IMR-90 (cell line): ENCODE results near the gene CXCL11. TPM values are rescaled to one million over a fixed set of nuclear protein-coding genes. Genes with fewer than 3 reads are reported as not detected.
"Not testable (repeated sequence)": the region's sequence is repeated elsewhere in the genome, so short reads cannot be mapped to it uniquely, and the experiment has no call there.

ENCODE experiments used
- ATAC-seq: fragments of 200-7000 bp; cut with Tn5 transposase; 2 replicates; pipeline ENCODE4 v1.9.1; 2020; ENCODE audit warnings: low read depth, mild to moderate bottlenecking, moderate library complexity
- BruUV-seq: library from RNA; stranded (reverse); fragments of 400-500 nt; replicated peaks from 2 replicates; lab custom pipeline; 2021; lab: Mats Ljungman, UMichigan
- CTCF ChIA-PET: fragments of 300-600 bp; formaldehyde crosslinking; extraction: SDS; loops from one replicate; lab custom pipeline; 2021; ENCODE audit warnings: antibody characterized with exemption; lab: Yijun Ruan, JAX
- POLR2A ChIA-PET: fragments of 300-600 bp; sonication (Branson Sonifier 250); formaldehyde crosslinking; loops from one replicate; lab custom pipeline; 2022; ENCODE audit warnings: antibody characterized with exemption; ENCODE audit not compliant: unreplicated experiment; lab: Charles Lee
- DNase-seq: peaks from one replicate; pipeline ENCODE4 v3.0.0; 2013
- H2AFZ ChIP-seq: replicated peaks from 2 replicates; pipeline ENCODE3; 2013; ENCODE audit warnings: low read length, mild to moderate bottlenecking; ENCODE audit not compliant: poor library complexity
- H2AK5ac ChIP-seq: 2 replicates; pipeline ENCODE4 v1.6.1; 2013; ENCODE audit warnings: low read depth, low read length, inconsistent platforms
- H2AK9ac ChIP-seq: replicated peaks from 2 replicates; pipeline ENCODE3; 2013; ENCODE audit warnings: mild to moderate bottlenecking, low read depth, low read length, moderate library complexity; ENCODE audit not compliant: poor library complexity
- H2BK120ac ChIP-seq: 2 replicates; pipeline ENCODE4 v1.6.1; 2013; ENCODE audit warnings: low read depth, low read length, inconsistent platforms
- H2BK15ac ChIP-seq: 3 replicates; pipeline ENCODE4 v1.6.1; 2013; ENCODE audit warnings: low read depth, low read length, inconsistent platforms
- H2BK20ac ChIP-seq: 2 replicates; pipeline ENCODE4 v1.6.1; 2013; ENCODE audit warnings: low read depth, mild to moderate bottlenecking, inconsistent platforms, low read length, moderate library complexity
- H2BK5ac ChIP-seq: 2 replicates; pipeline ENCODE4 v1.6.1; 2013; ENCODE audit warnings: mild to moderate bottlenecking, low read depth, low read length, inconsistent platforms; ENCODE audit not compliant: poor library complexity, severe bottlenecking
- H3K14ac ChIP-seq: replicated peaks from 2 replicates; pipeline ENCODE4 v1.6.1; 2013; ENCODE audit warnings: low read depth, low read length, inconsistent platforms
- H3K18ac ChIP-seq: 2 replicates; pipeline ENCODE4 v1.6.1; 2013; ENCODE audit warnings: low read depth, low read length, control low read depth
- H3K23ac ChIP-seq: 2 replicates; pipeline ENCODE4 v1.6.1; 2013; ENCODE audit warnings: low read depth, low read length, inconsistent platforms
- H3K27ac ChIP-seq: 2 replicates; pipeline ENCODE4 v1.5.1; 2013; ENCODE audit warnings: mild to moderate bottlenecking, control low read depth, low read length; ENCODE audit not compliant: insufficient read depth
- H3K27me3 ChIP-seq: 2 replicates; pipeline ENCODE4 v1.6.1; 2013; ENCODE audit warnings: low read length; ENCODE audit not compliant: control insufficient read depth, insufficient read depth
- H3K36me3 ChIP-seq: 2 replicates; pipeline ENCODE4 v1.6.1; 2013; ENCODE audit warnings: low read length, mixed read lengths; ENCODE audit not compliant: control insufficient read depth, insufficient read depth
- H3K4ac ChIP-seq: 2 replicates; pipeline ENCODE4 v1.6.1; 2013; ENCODE audit warnings: low read depth, low read length, inconsistent platforms
- H3K4me1 ChIP-seq: 2 replicates; pipeline ENCODE4 v1.6.1; 2013; ENCODE audit warnings: low read length, mixed read lengths; ENCODE audit not compliant: control insufficient read depth, insufficient read depth
- H3K4me2 ChIP-seq: 2 replicates; pipeline ENCODE4 v1.6.1; 2013; ENCODE audit warnings: low read depth, mild to moderate bottlenecking, control low read depth, low read length, moderate library complexity
- H3K4me3 ChIP-seq: 2 replicates; pipeline ENCODE4 v1.5.1; 2013; ENCODE audit warnings: low read depth, mild to moderate bottlenecking, control low read depth, low read length, moderate library complexity; ENCODE audit not compliant: insufficient read depth
- H3K56ac ChIP-seq: 2 replicates; pipeline ENCODE4 v1.6.1; 2013; ENCODE audit warnings: low read length, inconsistent platforms; ENCODE audit not compliant: insufficient read depth; ENCODE audit errors: extremely low read depth
- H3K79me1 ChIP-seq, 2 experiments: 2 replicates each; pipeline ENCODE4 v1.6.1; 2013; ENCODE audit warnings: low read length in 2 of 2, inconsistent platforms in 1 of 2, low read depth in 1 of 2
- H3K9ac ChIP-seq: 2 replicates; pipeline ENCODE4 v1.6.1; 2013; ENCODE audit warnings: low read depth, low read length, control low read depth
- H3K9me1 ChIP-seq: 2 replicates; pipeline ENCODE4 v1.6.1; 2013; ENCODE audit warnings: low read length, inconsistent platforms; ENCODE audit not compliant: insufficient read depth
- H3K9me3 ChIP-seq: 2 replicates; pipeline ENCODE4 v1.6.1; 2013; ENCODE audit warnings: low read length; ENCODE audit not compliant: control insufficient read depth, insufficient read depth
- H4K20me1 ChIP-seq: 2 replicates; pipeline ENCODE4 v1.6.1; 2013; ENCODE audit warnings: low read length, inconsistent platforms; ENCODE audit not compliant: insufficient read depth
- H4K5ac ChIP-seq: 2 replicates; pipeline ENCODE4 v1.6.1; 2013; ENCODE audit warnings: mild to moderate bottlenecking, low read depth, low read length, control low read depth
- H4K8ac ChIP-seq, 2 experiments: 2 replicates each; pipeline ENCODE4 v1.6.1; 2013; ENCODE audit warnings: low read depth in 2 of 2, low read length in 2 of 2, control low read depth in 1 of 2, inconsistent platforms in 1 of 2
- H4K91ac ChIP-seq: 2 replicates; pipeline ENCODE4 v1.6.1; 2013; ENCODE audit warnings: low read depth, low read length, inconsistent platforms; ENCODE audit not compliant: insufficient read depth
- WGBS, 2 experiments: methylation state at CpG; one replicate each; pipeline versions ENCODE4 v1.1.5 to v1.1.7; 2013; ENCODE audit warnings: missing lambda C conversion rate in 2 of 2; ENCODE audit not compliant: insufficient read length in 1 of 2; ENCODE audit errors: extremely low coverage in 2 of 2; 5-methylcytosine and 5-hydroxymethylcytosine counted together
- dilution Hi-C: fragments of 300-500 bp; cut with HindIII; formaldehyde crosslinking; loops from one replicate; pipeline ENCODE4 v1.14.3; 2018; ENCODE audit warnings: low sequenced_read_pairs; ENCODE audit not compliant: unreplicated experiment
- in situ Hi-C: fragments of 300-500 bp; cut with MboI; formaldehyde crosslinking; loops from 3 replicates; pipeline ENCODE4 v1.14.3; 2019; ENCODE audit warnings: low sequenced_read_pairs, inconsistent platforms, mixed read lengths
- intact Hi-C: fragments of 100-400 bp; cut with micrococcal nuclease; formaldehyde crosslinking; loops from 2 replicates; pipeline ENCODE4 v1.10.0; 2022
- polyA plus RNA-seq, 3 experiments: library from polyadenylated mRNA; depleted of rRNA; stranded (reverse); fragments of >200 nt; gene quantifications; 2 replicates each; pipeline ENCODE4 v1.2.3, GENCODE V29; 2012; ENCODE audit warnings: low replicate concordance in 1 of 3
- total RNA-seq: library from RNA; depleted of rRNA; stranded (reverse); fragments of >200 nt; gene quantifications from 2 replicates; pipeline ENCODE4 v1.2.3, GENCODE V29; 2012

CXCL11 gene
- total and polyA plus RNA-seq, 2 of the 4 experiments (the other 2 are of a cell fraction): under 0.01 TPM; not detected in 1

DNA sequence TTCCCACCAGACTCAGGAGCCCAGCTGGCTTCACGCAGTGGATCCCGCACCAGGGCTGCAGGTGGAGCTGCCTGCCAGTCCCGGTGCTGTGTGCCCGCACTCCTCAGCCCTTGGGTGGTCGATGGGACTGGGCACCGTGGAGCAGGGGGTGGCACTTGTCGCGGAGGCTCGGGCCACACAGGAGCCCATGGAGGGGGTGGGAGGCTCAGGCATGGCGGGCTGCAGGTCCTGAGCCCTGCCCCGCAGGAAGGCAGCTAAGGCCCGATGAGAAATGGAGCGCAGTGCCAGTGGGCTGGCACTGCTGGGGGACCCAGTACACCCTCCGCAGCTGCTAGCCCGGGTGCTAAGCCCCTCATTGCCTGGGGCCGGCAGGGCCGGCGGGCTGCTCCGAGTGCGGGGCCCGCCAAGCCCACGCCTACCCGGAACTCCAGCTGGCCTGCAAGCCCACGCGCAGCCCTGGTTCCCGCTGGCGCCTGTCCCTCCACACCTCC is 14.7 kb upstream of the CXCL11 start:
- H2BK20ac ChIP-seq, H3K4me2 ChIP-seq, in situ Hi-C loops, H4K5ac ChIP-seq, CTCF ChIA-PET, H3K23ac ChIP-seq, H3K9me3 ChIP-seq, H3K9me1 ChIP-seq, H2AK9ac ChIP-seq, H4K91ac ChIP-seq, ATAC-seq, H2BK5ac ChIP-seq, H3K9ac ChIP-seq, H3K4ac ChIP-seq, H2AFZ ChIP-seq, H3K4me1 ChIP-seq, H2BK120ac ChIP-seq, H4K20me1 ChIP-seq, H2AK5ac ChIP-seq, H3K79me1 ChIP-seq, dilution Hi-C loops, H3K18ac ChIP-seq, H2BK15ac ChIP-seq, H3K4me3 ChIP-seq, H3K36me3 ChIP-seq, H4K8ac ChIP-seq, DNase-seq, H3K14ac ChIP-seq, POLR2A ChIA-PET, BruUV-seq, H3K27me3 ChIP-seq, H3K56ac ChIP-seq, H3K27ac ChIP-seq, intact Hi-C loops: not testable (repeated sequence)
- 94% methylated on average over 15 of the region's 27 CpGs; no CpG with 5 or more reads in 1 of the 2 experiments for WGBS, 2 experiments

DNA sequence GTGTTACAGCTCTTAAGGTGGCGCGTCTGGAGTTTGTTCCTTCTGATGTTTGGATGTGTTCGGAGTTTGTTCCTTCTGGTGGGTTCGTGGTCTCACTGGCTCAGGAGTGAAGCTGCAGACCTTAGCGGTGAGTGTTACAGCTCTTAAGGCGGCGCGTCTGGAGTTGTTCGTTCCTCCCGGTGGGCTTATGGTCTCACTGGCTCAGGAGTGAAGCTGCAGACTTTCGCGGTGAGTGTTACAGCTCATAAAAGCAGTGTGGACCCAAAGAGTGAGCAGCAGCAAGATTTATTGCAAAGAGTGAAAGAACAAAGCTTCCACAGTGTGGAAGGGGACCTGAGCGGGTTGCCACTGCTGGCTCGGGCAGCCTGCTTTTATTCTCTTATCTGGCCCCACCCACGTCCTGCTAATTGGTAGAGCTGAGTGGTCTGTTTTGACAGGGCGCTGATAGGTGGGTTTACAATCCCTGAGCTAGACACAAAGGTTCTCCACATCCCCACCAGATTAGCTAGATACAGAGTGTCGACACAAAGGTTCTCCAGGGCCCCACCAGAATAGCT is 14.1 kb upstream of the CXCL11 start:
- H3K9ac ChIP-seq, H3K4me3 ChIP-seq, H2BK5ac ChIP-seq, H3K9me3 ChIP-seq, H3K79me1 ChIP-seq, BruUV-seq, DNase-seq, H3K27ac ChIP-seq, H2AFZ ChIP-seq, H2BK120ac ChIP-seq, H3K36me3 ChIP-seq, H3K4ac ChIP-seq, H4K20me1 ChIP-seq, H2AK9ac ChIP-seq, CTCF ChIA-PET, H3K9me1 ChIP-seq, intact Hi-C loops, POLR2A ChIA-PET, H2AK5ac ChIP-seq, H3K27me3 ChIP-seq, ATAC-seq, H3K18ac ChIP-seq, dilution Hi-C loops, H3K23ac ChIP-seq, H3K4me2 ChIP-seq, H3K56ac ChIP-seq, H4K91ac ChIP-seq, H3K14ac ChIP-seq, H2BK15ac ChIP-seq, H2BK20ac ChIP-seq, in situ Hi-C loops, H4K5ac ChIP-seq, H3K4me1 ChIP-seq, H4K8ac ChIP-seq: not testable (repeated sequence)
- no CpG with 5 or more reads among the region's 17 CpGs for WGBS, 2 experiments
